Measurements from ENCODE around the gene FAM168A.

DNA sequence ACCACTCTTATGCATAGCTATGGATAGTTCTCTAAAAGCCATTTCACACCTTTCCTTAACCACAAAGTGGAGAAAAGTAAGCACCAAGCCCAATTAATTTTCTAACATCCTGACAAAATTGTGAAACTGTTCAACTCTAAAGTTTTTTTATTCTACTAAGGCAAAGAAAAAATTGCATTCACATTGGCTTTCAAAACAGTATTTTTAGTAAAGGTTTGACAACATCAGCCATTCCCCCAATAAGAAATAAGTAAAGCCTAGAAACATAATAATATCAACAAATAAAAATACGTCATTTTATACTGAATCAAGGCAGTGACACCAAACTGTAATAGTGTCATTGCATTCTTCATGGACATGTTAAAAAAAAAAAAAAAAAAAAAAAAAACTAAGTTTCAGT is 11.1 kb downstream of the FAM168A start:
- no peak for TF ChIP-seq CTCF (IDR thresholded peaks at IDR 0.05; ENCODE audit: insufficient read depth, low read length, poor library complexity, severe bottlenecking)
- no peak for TF ChIP-seq EZH2phosphoT487 (conservative IDR thresholded peaks at IDR 0.05; ENCODE audit: low read length)
